KOPT-K1 (cell line): ENCODE data around the gene KAT7.
A peak's percentile ranks its signal among the peaks of the same experiment; 100 is the strongest.

Source experiments
- H3K27ac ChIP-seq: fragments of 200-600 bp; sonication (generic); 2 replicates; pipeline ENCODE4 v1.5.1; 2016; ENCODE audit warnings: antibody characterized with exemption, mild to moderate bottlenecking, low read depth, low read length; ENCODE audit not compliant: poor library complexity, severe bottlenecking
- H3K36me3 ChIP-seq: fragments of 200-600 bp; sonication (generic); 2 replicates; pipeline ENCODE4 v1.5.1; 2017; ENCODE audit warnings: antibody characterized with exemption, mild to moderate bottlenecking, low read length, moderate library complexity; ENCODE audit not compliant: insufficient read depth
- H3K9me3 ChIP-seq: fragments of 200-600 bp; sonication (generic); 2 replicates; pipeline ENCODE4 v1.5.1; 2017; ENCODE audit warnings: antibody characterized with exemption, low read length, mild to moderate bottlenecking; ENCODE audit not compliant: insufficient read depth, poor library complexity, severe bottlenecking

KAT7 gene

GRCh38 chr17:49788478-49789242 lies at the start of gene KAT7:
Gene KAT7, plus strand, starts transcription at chr17:49788681. Its CDS starts 154 bp downstream, at chr17:49788835.
- Histone ChIP-seq H3K9me3 (no peaks in the 10 kb centered on the region), H3K27ac (peak within 1 kb of the TSS; percentile 98), H3K36me3 (peaks cover 43% of the 10 kb centered on the region)

- Histone ChIP-seq H3K9me3 (no peaks in the 10 kb centered on the region), H3K36me3 (peaks cover 7% of the 10 kb centered on the region), H3K27ac (peak overlapping the region; percentile 95)
These were observed 48.7 kb upstream of the KAT7 start for GRCh38 chr17:49739641-49740271.

- Histone ChIP-seq H3K36me3 (no peaks in the 10 kb centered on the region; the same call in 1 of the 2 replicates), H3K27ac (peak overlapping the region; percentile 95), H3K9me3 (no peaks in the 10 kb centered on the region)
These were observed 47.3 kb upstream of the KAT7 start for GRCh38 chr17:49741009-49741691.

GRCh38 chr17:49741692-49742076 lies 46.8 kb upstream of the KAT7 start:
- Histone ChIP-seq H3K27ac (peak overlapping the region; percentile 95), H3K9me3 (no peaks in the 10 kb centered on the region), H3K36me3 (no peaks in the 10 kb centered on the region; the same call in 1 of the 2 replicates)

GRCh38 chr17:49742166-49742638 lies 46.3 kb upstream of the KAT7 start:
- Histone ChIP-seq H3K36me3 (no peaks in the 10 kb centered on the region), H3K27ac (peak overlapping the region; percentile 95), H3K9me3 (no peaks in the 10 kb centered on the region)

GRCh38 chr17:49745175-49746139 lies 43.0 kb upstream of the KAT7 start:
- Histone ChIP-seq H3K36me3 (no peaks in the 10 kb centered on the region; the same call in 1 of the 2 replicates), H3K27ac (peak overlapping the region; percentile 83), H3K9me3 (no peaks in the 10 kb centered on the region)

DNA sequence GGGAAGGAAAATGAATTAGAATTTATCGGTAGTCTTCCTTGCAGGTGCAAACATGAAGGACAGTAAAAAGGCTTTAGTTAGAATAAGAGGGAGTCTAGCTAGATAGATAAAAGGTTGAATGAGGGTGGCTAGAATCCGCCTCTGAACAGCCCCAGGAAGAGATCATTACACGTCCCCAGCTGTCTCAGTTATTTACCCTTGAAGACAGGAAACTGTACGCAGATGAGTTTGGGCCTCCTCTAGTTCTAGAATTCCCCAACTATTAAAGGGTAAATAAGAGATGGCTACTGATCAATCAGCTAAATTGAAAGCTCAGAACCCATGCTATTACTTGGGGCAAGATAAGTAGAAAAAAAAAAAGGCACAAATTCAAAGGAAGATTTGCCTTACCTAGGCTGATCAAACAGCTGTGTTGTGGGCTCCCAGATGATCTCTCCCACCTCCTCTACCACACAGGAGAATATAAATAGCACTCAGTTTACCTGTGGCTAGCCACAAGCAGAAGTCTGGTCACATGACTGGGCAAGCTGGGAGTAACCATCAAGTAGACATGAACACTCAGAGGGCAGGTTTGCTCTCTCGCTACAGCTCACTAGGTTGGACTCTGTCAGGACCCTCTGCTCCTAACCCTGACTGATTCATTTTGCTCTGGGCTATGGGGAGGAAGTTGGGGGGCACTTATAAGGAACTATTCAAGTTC lies 41.5 kb upstream of the KAT7 start:
- Histone ChIP-seq H3K9me3 (no peaks in the 10 kb centered on the region), H3K27ac (peak overlapping the region; percentile 83), H3K36me3 (no peaks in the 10 kb centered on the region; the same call in 1 of the 2 replicates)

DNA sequence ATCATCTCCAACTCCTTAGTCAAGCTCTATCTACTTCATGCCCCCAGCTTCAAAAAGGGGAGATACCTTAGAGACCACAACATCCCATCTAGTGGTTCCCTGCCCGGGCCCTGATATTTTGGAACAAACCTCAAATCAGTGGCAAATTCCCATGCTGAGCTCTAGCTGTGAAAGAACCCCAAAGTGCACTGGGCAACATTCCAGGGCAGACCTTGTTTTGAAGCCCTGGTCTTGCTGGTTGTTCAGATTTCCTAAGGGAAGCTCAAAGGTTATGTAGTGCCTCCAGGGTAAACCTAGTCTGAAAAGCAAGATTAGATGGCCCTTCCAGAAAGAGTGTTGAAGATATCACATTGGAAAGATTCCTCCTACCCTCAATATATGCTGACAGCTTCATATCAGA lies 40.8 kb upstream of the KAT7 start:
- no peaks in the 10 kb centered on the region; the same call in 1 of the 2 replicates for H3K36me3 ChIP-seq
- H3K27ac ChIP-seq, result peak overlapping the region; percentile 83
- H3K9me3 ChIP-seq, result no peaks in the 10 kb centered on the region

DNA sequence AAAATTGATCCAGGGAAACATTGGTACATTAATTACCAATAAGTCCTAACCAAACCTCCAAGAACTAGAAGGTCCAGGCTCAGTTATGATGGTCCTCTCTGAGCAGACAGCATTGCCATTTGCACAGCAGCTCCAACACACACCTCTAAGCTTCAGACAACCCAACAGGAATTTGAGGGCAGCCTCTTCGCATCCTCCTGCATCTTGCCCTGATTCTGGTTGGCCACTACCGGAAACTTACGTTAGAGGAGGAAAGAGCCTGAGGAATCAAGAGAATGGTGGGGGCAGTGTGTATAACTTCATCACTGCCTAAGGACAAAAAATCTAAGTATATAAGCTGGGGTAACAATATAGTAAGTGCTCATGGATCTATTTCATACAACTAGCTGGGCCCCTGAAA lies 40.3 kb upstream of the KAT7 start:
- no peaks in the 10 kb centered on the region; the same call in 1 of the 2 replicates for H3K36me3 ChIP-seq
- no peaks in the 10 kb centered on the region for H3K9me3 ChIP-seq
- H3K27ac ChIP-seq, result peak overlapping the region; percentile 83

DNA sequence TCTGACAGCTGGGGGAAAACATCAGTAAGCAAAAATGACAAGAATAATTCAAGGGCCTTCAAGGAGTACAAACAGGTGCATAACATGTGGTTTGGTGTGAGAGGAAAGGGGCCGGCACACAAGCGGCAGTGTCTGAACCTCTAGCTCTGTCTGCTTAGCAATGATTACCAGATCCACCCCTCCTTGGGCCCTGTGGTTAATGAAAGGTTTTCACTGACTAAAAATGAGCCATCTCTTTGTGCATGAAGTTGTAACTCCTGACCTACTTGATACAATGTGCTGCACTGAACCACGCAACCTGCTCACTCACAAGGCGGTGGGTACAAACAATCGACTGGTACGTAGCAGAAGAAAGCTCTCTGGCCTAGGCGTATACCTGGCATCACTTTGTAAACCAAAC lies 39.7 kb upstream of the KAT7 start:
- Histone ChIP-seq H3K36me3 (no peaks in the 10 kb centered on the region; the same call in 1 of the 2 replicates), H3K9me3 (no peaks in the 10 kb centered on the region), H3K27ac (peak overlapping the region; percentile 83)

- peak overlapping the region; percentile 83 for H3K27ac ChIP-seq
- no peaks in the 10 kb centered on the region for H3K9me3 ChIP-seq
These were observed 38.8 kb upstream of the KAT7 start for GRCh38 chr17:49749730-49750129.

GRCh38 chr17:49752508-49752907 lies 36.0 kb upstream of the KAT7 start:
- Histone ChIP-seq H3K9me3 (no peaks in the 10 kb centered on the region), H3K36me3 (peaks cover 6% of the 10 kb centered on the region), H3K27ac (no peak overlapping the region)

More at GRCh38 chr17:49749730-49750129, 38.8 kb upstream of the KAT7 start:
- H3K36me3 ChIP-seq, result no peaks in the 10 kb centered on the region; the same call in 1 of the 2 replicates

DNA sequence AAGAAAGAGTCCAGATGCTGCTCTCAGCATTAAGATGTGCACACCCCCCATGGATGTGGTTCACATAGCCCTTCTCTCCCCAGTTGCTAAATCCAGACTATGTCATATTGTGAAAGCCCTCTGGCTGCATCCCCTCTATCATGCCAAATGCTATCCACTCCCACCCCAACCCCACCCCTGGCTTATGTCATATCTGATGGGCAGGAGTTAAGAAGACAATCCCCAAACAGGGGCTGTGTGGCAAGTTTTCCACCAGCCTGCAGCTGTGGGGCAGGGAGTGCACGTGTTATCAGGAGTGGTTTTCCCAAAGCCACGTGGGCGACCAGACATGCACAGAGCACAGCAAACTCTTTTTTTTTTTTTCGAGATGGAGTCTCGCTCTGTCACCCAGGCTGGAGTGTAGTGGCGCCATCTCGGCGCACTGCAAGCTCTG lies 34.5 kb upstream of the KAT7 start:
- Histone ChIP-seq H3K36me3 (peaks cover 14% of the 10 kb centered on the region), H3K27ac (peak overlapping the region; percentile 51), H3K9me3 (no peaks in the 10 kb centered on the region)
